HG03139 (cell line): Measurements from ENCODE around the gene RNF113B.

Experiments
- ATAC-seq: cut with Tn5 transposase; IDR thresholded peaks from one replicate; pipeline ENCODE4 v1.9.1; 2021; ENCODE audit not compliant: unreplicated experiment

Gene RNF113B

DNA sequence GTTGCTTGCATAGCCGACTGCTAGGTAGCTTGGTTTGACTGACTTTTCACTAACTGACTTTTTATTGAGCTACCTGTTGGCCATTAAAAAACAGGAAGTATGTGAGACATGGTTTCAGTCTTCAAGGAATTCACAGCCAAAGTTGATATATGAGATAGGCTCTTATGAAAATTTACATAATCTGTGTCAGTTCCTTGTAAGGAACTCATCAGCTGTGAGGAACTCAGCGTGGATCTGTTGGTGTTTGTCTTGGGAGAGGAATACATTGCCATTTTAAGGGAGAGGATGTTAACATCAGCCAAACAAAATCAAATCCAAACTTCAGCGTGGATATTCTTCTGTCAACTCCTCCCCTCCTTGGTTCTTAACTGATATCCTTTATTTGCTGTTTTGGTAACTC lies 2.0 kb downstream of the RNF113B start:
- ATAC-seq, result no peak

GRCh38 chr13:98174307-98174706 lies 2.8 kb downstream of the RNF113B start:
- ATAC-seq, result no peak

GRCh38 chr13:98173431-98174152 lies 3.5 kb downstream of the RNF113B start:
- no peak for ATAC-seq

DNA sequence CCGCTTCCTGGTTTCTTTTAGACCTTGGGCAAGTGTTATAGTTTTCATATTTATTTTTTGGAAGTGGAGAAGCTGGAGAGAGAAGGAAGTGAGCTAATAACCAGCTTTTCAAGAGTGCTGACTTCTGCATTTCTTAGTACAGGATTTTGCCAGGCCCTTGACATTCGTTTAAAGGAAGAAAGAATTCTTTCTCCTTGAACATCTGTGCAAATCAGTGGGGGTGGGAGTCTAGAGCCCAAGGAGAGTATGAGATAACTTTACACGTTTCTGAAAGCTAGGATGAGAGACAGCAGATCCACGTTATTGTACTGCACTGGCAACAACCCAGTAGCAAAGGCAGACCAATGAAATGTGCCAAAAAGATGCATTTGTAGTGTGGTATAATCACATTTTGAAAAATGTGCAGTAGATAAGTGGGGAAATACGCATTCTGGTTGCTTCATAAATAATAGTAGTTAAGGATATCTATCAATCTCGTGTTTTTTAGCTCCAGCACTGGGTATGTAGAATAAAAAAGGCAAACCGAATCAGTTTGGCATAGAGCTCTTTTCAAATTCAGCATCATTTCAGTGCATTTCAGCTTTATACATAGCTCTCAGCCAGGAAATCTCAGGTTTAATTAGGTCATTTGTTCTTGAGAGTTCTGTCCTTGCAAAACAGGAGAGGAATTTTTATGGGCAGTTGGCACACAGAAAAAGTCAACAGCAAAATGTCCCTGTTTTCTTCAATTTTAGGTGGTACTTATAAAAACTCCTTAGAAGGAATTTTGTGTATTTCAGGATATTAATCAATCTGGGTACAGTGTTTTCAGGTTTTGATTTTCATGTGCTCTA lies 4.3 kb downstream of the RNF113B start:
- no peak for ATAC-seq

DNA sequence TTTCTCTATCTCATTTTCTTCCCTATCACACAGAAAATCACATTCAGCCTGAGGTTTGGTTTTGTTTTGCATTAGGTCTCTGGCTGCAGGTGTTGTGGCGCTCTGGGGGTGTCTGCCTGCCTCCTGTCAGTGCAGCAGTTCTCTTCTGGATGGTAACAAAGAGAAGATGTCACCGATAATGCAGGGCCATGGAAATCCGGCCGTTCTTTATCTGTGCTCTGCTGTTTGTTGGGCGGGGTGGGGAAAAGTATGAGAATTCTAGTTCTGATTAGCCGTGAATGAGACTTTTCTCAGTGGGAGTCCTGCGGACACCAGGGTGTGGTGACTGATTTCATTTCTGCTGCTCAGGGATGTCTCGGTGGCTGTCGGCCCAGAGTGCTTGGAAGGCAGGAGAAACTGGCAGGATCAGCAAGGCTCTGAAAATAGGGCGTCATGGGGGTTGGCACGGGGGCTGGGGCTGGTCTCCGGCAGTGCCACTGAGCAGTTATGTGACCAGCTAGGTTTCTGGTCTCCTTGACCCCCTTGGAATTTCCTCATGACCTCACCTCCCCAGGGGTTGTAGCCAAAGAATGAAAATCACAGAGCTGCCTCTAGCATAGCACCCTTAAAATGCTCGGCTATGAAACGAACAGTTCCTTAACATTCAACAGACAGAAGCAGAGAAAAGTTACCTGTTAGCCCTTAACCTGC lies 5.0 kb downstream of the RNF113B start:
- no peak for ATAC-seq

- no peak for ATAC-seq
Measured at GRCh38 chr13:98169331-98169730, 7.7 kb downstream of the RNF113B start.

GRCh38 chr13:98162935-98163334 lies 14.1 kb downstream of the RNF113B start:
- ATAC-seq, result no peak

DNA sequence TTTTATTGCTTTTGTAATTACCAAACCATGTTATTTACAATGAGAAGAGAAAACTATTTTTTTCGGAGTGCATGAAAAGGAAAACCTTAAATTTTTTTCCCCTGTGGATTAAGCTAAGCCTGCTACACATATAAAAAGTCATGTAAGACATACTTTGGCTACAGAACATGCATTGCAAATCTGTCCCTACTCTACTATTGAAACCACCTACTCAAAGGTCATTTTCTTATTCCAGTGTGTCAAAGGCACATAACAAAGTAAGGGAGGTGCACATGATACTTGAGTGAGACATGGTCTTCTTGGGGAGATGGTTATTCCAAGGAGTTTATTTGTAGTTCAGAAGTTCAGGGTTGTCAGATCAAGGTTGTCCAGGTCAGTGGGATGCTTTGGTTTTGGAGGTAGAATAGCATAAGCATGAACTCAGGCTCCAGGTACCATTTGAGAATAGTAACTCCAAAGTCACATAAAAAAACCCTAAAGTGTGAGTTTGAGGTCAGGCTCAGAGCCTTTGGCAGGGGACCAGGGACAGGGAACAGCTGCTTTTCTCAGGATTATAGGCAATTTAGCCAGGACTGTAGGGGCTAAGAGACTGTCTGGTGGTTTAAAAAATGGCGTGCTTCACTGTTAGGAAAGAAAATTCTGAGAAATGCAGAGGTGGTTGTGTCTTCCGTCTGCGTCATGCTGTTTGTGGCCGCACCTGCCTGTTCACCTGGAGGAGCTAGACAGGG lies 18.7 kb downstream of the RNF113B start:
- ATAC-seq, result no peak

DNA sequence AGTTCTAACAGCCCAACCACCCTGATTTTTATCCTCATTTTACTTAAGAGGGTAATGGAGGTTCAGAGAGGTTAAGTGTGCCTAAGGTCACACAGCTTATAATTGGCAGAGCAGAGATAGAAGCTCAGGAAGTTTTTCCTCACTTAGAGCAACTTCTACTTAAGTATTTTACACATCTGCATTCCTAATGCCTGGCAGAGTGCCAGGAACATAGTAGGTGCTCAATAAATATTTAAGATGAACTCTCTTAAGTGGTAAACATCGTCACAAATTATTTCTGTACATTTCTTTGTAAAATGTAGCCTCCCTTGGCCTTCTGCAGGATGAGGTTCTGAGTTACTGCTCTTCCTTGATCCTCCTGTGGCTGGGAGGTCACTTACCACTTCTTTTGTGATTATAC lies 19.5 kb downstream of the RNF113B start:
- no peak for ATAC-seq

GRCh38 chr13:98157188-98157587 lies 19.9 kb downstream of the RNF113B start:
- ATAC-seq, result no peak

DNA sequence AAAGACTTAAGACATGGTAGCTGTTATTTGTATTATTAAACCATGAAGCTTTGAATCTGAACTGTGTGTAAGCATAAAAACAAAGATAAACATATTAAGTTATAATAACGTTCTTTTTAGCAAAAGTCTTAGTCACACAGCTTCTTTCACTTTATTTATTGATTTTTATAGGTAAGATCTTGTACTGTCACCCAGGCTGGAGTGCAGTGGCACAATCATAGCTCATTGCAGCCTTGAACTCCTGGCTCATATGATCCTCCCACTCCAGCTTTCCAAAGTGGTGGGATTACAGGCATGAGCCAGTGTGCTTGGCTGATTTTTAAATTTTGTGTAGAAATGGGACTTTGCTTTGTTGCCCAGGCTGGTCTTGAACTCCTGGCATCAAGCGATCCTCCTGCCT lies 20.8 kb downstream of the RNF113B start:
- ATAC-seq, result no peak

DNA sequence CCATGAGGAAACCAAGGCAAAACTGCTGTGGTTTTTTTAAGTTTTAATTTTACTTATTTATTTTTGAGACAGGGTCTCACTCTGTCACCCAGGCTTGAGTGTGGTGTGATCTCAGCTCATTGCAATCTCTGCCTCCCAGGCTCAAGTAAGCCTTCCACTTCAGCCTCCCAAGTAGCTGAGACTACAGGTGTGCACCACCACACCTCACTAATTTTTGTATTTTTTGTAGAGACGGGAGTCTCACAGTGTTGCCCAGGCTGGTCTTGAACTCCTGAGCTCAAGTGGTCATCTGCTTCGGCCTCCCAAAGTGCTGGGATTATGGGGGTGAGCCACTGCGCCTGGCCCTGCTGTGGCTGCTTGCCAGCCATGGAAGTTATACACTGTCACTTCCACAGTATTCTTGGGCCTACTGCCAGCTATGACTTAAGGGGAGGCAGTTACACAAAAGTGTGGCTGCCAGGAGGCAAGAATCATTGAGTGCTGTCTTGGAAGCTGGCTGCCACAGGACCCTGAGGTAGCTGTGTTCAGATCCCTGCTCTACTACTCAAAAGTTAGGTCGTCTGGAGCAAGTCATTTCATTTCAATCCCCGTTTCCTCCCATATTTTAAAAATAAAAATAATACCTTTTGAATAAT lies 21.5 kb downstream of the RNF113B start:
- no peak for ATAC-seq

DNA sequence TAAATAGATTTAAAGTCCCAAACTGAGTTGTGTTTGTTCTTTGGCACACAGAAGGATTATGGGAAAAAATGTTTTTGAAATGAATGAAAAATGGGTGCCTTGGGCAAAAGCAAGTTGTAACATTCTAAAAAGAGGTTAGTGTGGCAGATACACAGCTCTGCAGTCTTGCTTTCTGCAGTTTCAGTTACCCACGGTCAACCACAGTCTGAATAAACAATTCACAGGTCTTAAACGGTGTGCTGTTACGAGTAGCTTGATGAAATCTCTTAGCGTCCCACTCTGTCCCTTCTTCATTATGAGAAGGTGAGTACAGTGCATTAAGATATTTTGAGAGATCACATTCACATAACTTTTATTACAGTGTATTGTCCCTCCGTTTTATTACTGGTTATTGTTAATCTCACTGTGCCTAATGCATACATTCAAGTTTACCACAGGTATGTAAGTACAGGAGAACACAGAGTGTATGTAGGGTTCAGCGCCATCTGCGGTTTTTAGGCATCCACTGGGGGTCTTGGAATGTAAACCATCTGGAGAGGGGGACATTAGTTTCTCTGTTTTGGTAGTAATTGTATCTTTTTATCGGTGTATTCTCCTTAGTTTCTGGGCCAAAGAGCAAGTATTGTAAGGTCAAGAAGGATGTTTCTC lies 26.1 kb downstream of the RNF113B start:
- ATAC-seq, result no peak

DNA sequence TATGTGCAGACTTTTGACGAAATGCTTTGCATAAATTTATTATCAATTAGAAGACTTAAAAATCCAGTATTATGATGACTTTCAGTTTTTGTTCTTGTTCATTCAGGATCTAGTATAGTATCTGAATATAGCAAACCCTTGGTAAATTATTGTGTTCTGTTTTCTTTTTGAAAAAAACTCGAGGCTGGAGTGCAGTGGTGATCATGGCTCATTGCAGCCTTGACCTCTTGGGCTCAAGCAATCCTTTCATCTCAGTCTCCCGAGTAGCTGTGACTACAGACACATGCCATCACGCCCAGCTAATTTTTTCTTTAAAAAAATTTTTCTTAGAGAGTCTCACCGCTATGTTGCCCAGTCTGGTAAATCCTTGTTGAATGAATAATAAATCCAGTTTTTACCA lies 29.5 kb downstream of the RNF113B start:
- no peak for ATAC-seq

DNA sequence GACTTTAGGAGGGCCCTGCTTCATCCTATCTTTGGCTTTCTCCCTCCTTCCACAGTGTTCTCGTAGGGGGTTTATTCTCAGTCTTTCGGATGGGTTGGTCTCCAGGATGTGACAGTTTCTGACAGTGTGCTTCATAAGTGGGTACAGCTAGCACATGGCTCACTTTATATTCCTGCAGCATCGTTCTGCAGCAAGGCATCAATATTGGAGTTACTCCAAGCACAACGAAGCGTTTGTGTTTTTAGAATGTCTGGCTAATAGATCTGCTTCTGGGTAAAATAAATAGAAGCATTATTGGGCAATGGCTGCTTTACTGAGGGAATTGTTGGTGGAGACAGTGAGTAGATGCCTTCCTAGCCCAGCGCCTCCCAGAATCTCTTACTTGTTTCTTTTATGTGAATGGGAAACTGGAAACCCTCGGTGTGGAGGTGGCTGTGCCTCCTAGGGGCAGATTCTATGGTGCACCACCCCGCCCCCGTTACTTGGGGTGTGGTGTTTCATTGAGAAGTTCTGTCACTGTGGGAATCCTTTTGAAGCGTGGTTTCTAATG lies 32.2 kb downstream of the RNF113B start:
- no peak for ATAC-seq

DNA sequence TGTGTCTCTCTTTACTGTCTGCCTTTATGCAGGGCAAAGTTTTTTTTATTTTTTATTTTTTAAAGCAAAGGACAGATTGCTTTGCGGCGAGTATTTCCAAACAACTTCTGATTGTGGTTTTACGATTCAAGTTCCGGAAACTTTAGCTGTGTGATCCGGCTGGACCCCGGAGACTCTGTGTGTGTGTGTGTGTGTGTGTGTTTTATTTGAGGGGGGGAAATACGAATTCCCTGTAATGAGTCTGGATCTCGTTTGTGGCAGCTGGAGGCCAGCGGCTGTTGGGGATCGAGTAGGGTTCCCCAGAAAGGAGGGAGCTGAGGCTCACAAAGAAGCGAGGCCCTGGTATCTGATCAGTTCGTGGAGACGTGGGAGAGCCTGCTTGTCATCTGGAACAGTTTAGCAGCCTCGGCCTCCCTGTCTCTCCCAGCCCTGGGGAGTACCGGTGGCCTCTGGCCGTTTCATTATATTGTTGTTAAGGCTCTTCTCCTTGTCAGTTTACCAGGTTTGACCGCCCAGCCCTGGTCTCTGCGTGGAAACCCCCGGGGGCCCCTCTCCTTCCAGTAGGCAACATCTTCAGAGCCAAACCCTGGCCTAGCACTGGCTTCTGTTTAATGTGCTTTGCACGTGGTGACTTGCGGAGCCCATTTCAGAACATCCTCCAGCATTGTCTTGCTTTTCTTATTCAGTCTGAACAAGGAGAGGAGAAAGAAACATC lies 32.9 kb downstream of the RNF113B start:
- ATAC-seq, result no peak

DNA sequence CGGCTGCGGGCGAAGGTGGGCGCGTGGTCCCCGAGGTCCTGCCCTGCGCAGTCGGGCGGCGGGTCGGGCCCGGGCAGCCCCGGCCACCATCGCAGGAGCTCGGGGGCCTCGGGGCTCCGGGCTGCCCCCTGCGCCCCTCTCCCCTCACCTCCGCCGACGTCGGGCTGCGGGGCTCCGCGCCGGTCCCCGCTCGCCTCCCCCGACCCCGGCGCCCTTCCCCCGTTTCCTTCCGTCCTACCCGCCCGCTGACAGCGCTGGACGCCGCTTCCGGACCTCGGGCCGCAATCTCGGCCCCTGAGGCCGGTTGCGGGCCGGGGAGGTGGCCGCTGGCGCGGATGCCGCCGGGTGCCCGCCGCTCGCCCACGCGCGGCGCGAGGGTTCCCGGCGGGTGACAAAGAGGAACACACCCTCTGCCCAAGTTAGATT lies 33.5 kb downstream of the RNF113B start:
- ATAC-seq, result no peak

- ATAC-seq, result no peak
Measured at GRCh38 chr13:98143157-98143553, 33.9 kb downstream of the RNF113B start.
